GM18508 (cell line): Measurements from ENCODE around the gene ZNF490.

Experiments
- ATAC-seq: cut with Tn5 transposase; IDR thresholded peaks from one replicate; pipeline ENCODE4 v1.9.1; 2021; ENCODE audit warnings: moderate number of reproducible peaks; ENCODE audit not compliant: insufficient read depth, unreplicated experiment

ZNF490 gene

GRCh38 chr19:12546068-12546467 is 64.5 kb downstream of the ZNF490 start:
- no peak for ATAC-seq

- ATAC-seq = no peak
Observed at GRCh38 chr19:12545267-12545666, 65.3 kb downstream of the ZNF490 start.

- ATAC-seq = no peak
Observed at GRCh38 chr19:12544401-12544876, 66.2 kb downstream of the ZNF490 start.

DNA sequence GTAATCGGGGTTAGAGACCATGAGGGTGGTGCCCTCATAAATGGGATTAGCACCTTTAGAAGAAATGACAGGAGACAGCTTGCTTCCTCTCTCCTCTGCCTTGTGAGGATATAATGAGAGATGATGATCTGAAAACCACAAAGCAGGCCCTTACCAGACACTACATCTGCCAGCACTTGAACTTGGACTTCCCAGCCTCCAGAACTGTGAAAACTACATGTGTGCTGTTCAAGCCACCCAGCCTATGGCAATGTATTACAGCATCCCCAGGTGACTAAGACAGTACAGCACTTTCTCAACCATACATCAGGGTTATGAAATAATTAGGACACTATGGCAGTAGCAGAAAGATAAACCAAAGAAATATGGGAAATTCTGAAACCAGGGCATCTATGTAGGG is 66.8 kb downstream of the ZNF490 start:
- ATAC-seq = no peak
